A549 (cell line): ENCODE data around the gene ARHGEF38. TPM values are rescaled to one million over a fixed set of nuclear protein-coding genes. Genes with fewer than 3 reads are reported as not detected.

Experiments used
- polyA plus RNA-seq, 4 experiments: library from polyadenylated mRNA; depleted of rRNA in 3 of 4; stranded (reverse); fragments of >200 nt; fragmentation: RNase III in 1 of 4; extraction: RNeasy Plus Mini Kit Qiagen cat#74134 plus additional on column Dnase treatment in 1 of 4; gene quantifications; 2 replicates in 3 of 4; 3 replicates in 1 of 4; pipeline ENCODE4 v1.2.3, GENCODE V29; 2011 to 2017
- small RNA-seq, 6 experiments: library from RNA; depleted of rRNA; stranded (forward); fragments of <200 nt; gene quantifications; one replicate each; pipeline ENCODE3, GENCODE V24; 2012

ARHGEF38 gene
- polyA plus RNA-seq, 2 of the 4 experiments (the other 2 are of a cell fraction) = 0.05 TPM; not detected in 1

Small RNA genes within 50 kb of the gene (small RNA-seq; reads per million reads assigned to genes)
- 0 reads per million in 6 experiments for gene ATP5F1EP1

Other genes with a start within 250 kb of the ARHGEF38 start
- gene PPA2, start 78.6 kb upstream of the ARHGEF38 start, polyA plus RNA-seq (2011; rRNA removed) = 125 and 140 TPM in 2 replicates
- gene PPA2, start 78.6 kb upstream of the ARHGEF38 start, polyA plus RNA-seq (2017; fragmentation: RNase III; extraction: RNeasy Plus Mini Kit Qiagen cat#74134 plus additional on column Dnase treatment) = 87.1 to 94.8 TPM (median 89.1 TPM) in 3 replicates
- 36.0 and 39.0 TPM in 2 replicates for gene INTS12, start 156.1 kb downstream of the ARHGEF38 start, polyA plus RNA-seq (2011; rRNA removed)
- 11.9 to 14.6 TPM (median 13.0 TPM) in 3 replicates for gene INTS12, start 156.1 kb downstream of the ARHGEF38 start, polyA plus RNA-seq (2017; fragmentation: RNase III; extraction: RNeasy Plus Mini Kit Qiagen cat#74134 plus additional on column Dnase treatment)
- gene GSTCD, start 156.2 kb downstream of the ARHGEF38 start, polyA plus RNA-seq (2011; rRNA removed) = 22.9 and 28.7 TPM in 2 replicates
- 9.0 to 10.0 TPM (median 9.1 TPM) in 3 replicates for gene GSTCD, start 156.2 kb downstream of the ARHGEF38 start, polyA plus RNA-seq (2017; fragmentation: RNase III; extraction: RNeasy Plus Mini Kit Qiagen cat#74134 plus additional on column Dnase treatment)